Smooth muscle cell (in vitro differentiated cells): ENCODE data around the gene GRIN1. TPM values are rescaled to one million over a fixed set of nuclear protein-coding genes. Genes with fewer than 3 reads are reported as not detected.
A peak's percentile ranks its signal among the peaks of the same experiment; 100 is the strongest.

Experiments
- DNase-seq: peaks from one replicate; lab custom pipeline; 2025; ENCODE audit not compliant: unreplicated experiment; lab: John Stamatoyannopoulos, UW
- H2AFZ ChIP-seq: fragments of 200-600 bp; sonication (generic); 2 replicates; pipeline ENCODE4 v1.6.0; 2016; ENCODE audit warnings: antibody characterized with exemption, low read depth, mild to moderate bottlenecking
- H3F3A ChIP-seq: fragments of 200-600 bp; sonication (generic); 2 replicates; pipeline ENCODE4 v1.6.0; 2017; ENCODE audit warnings: antibody characterized with exemption, low read depth
- H3K27ac ChIP-seq: fragments of 200-600 bp; sonication (generic); 2 replicates; pipeline ENCODE4 v1.5.1; 2016; ENCODE audit warnings: low read depth, mild to moderate bottlenecking
- H3K27me3 ChIP-seq: fragments of 200-600 bp; sonication (generic); 2 replicates; pipeline ENCODE4 v1.6.1; 2016; ENCODE audit warnings: low read depth, mild to moderate bottlenecking
- H3K36me3 ChIP-seq: fragments of 200-600 bp; sonication (generic); 2 replicates; pipeline ENCODE4 v1.5.1; 2016; ENCODE audit warnings: low read depth
- H3K4me1 ChIP-seq: fragments of 200-600 bp; sonication (generic); 2 replicates; pipeline ENCODE4 v1.5.1; 2016; ENCODE audit warnings: low read depth
- H3K4me2 ChIP-seq: fragments of 200-600 bp; sonication (generic); 2 replicates; pipeline ENCODE4 v1.6.0; 2016; ENCODE audit warnings: mild to moderate bottlenecking
- H3K4me3 ChIP-seq: fragments of 200-600 bp; sonication (generic); 2 replicates; pipeline ENCODE4 v1.5.1; 2016; ENCODE audit warnings: mild to moderate bottlenecking
- H3K79me2 ChIP-seq: fragments of 200-600 bp; sonication (generic); 2 replicates; pipeline ENCODE4 v1.6.0; 2016; ENCODE audit warnings: low read depth, mild to moderate bottlenecking
- H3K9ac ChIP-seq: fragments of 200-600 bp; sonication (generic); 2 replicates; pipeline ENCODE4 v1.6.0; 2016; ENCODE audit warnings: low read depth
- H3K9me3 ChIP-seq: fragments of 200-600 bp; sonication (generic); replicated peaks from 2 replicates; pipeline ENCODE4 v1.5.1; 2016; ENCODE audit warnings: low read depth
- H4K20me1 ChIP-seq: fragments of 200-600 bp; sonication (generic); 2 replicates; pipeline ENCODE4 v1.6.0; 2016; ENCODE audit warnings: low read depth
- CTCF ChIP-seq: fragments of 200-600 bp; sonication (generic); IDR thresholded peaks from 2 replicates; pipeline ENCODE4 v1.5.1; 2017; ENCODE audit warnings: borderline replicate concordance, mild to moderate bottlenecking, antibody characterized with exemption; ENCODE audit not compliant: insufficient read depth, poor library complexity, severe bottlenecking
- WGBS: methylation state at CpG from one replicate; pipeline ENCODE4 v1.1.7; 2016; ENCODE audit warnings: low lambda C conversion rate; 5-methylcytosine and 5-hydroxymethylcytosine counted together
- polyA plus RNA-seq: library from polyadenylated mRNA; unstranded; fragments of >200 nt; fragmentation: Nextera tagmentation; extraction: Ambion mirVana; gene quantifications from 2 replicates; pipeline ENCODE4 v1.2.1, GENCODE V29; 2016
- total RNA-seq: library from RNA; depleted of rRNA; stranded (reverse); fragments of >200 nt; gene quantifications from 2 replicates; pipeline ENCODE4 v1.2.3, GENCODE V29; 2014

GRIN1 gene
- total and polyA plus RNA-seq, 2 experiments from 2014 or later: not detected

GRCh38 chr9:137163365-137163715, 24.4 kb downstream of the GRIN1 start:
- no peaks in the 10 kb centered on the region for H3K4me1 ChIP-seq
- H3K9ac ChIP-seq: no peak overlapping the region
- WGBS: 64% methylated on average over 14 of the region's 26 CpGs
- peaks cover 100% of the 10 kb centered on the region for H3K27me3 ChIP-seq
- H3K79me2 ChIP-seq: no peaks in the 10 kb centered on the region
- DNase-seq: no peak
- no peak overlapping the region for H2AFZ ChIP-seq
- TF ChIP-seq CTCF: no peak
- no peaks in the 10 kb centered on the region for H3K9me3 ChIP-seq
- H3K27ac ChIP-seq: no peak overlapping the region
- peak overlapping the region; percentile 67 for H3K4me2 ChIP-seq
- no peaks in the 10 kb centered on the region for H4K20me1 ChIP-seq
- no peaks in the 10 kb centered on the region for H3K36me3 ChIP-seq
- no peaks in the 10 kb centered on the region for H3F3A ChIP-seq
- H3K4me3 ChIP-seq: peak overlapping the region; percentile 13

GRCh38 chr9:137163805-137164204, 24.9 kb downstream of the GRIN1 start:
- Histone ChIP-seq H3K27me3 (peaks cover 100% of the 10 kb centered on the region), H3K4me2 (peak overlapping the region; percentile 67), H3K4me1 (no peaks in the 10 kb centered on the region), H3F3A (no peaks in the 10 kb centered on the region), H3K4me3 (no peak overlapping the region), H3K27ac (no peak overlapping the region), H4K20me1 (no peaks in the 10 kb centered on the region), H3K36me3 (no peaks in the 10 kb centered on the region), H2AFZ (no peak overlapping the region), H3K9me3 (no peaks in the 10 kb centered on the region), H3K9ac (no peak overlapping the region), H3K79me2 (no peaks in the 10 kb centered on the region)
- TF ChIP-seq CTCF: no peak
- WGBS: 91% methylated on average over 19 of the region's 22 CpGs
- no peak for DNase-seq

GRCh38 chr9:137164370-137165249, 25.7 kb downstream of the GRIN1 start:
- Histone ChIP-seq H3K4me1 (no peaks in the 10 kb centered on the region), H4K20me1 (no peaks in the 10 kb centered on the region), H3K9ac (no peak overlapping the region), H3K27ac (no peak overlapping the region), H3K36me3 (no peaks in the 10 kb centered on the region), H3K4me3 (no peak overlapping the region), H3F3A (no peaks in the 10 kb centered on the region), H3K79me2 (no peaks in the 10 kb centered on the region), H2AFZ (no peak overlapping the region), H3K9me3 (no peaks in the 10 kb centered on the region), H3K4me2 (no peak overlapping the region), H3K27me3 (peaks cover 100% of the 10 kb centered on the region)
- TF ChIP-seq CTCF: no peak
- no peak for DNase-seq
- 89% methylated on average over 34 of the region's 34 CpGs for WGBS

GRCh38 chr9:137165250-137165836, 26.4 kb downstream of the GRIN1 start:
- Histone ChIP-seq H3K9ac (no peak overlapping the region), H3K27me3 (peaks cover 100% of the 10 kb centered on the region), H3K79me2 (no peaks in the 10 kb centered on the region), H3F3A (no peaks in the 10 kb centered on the region), H3K4me3 (no peak overlapping the region), H3K27ac (no peak overlapping the region), H3K4me1 (no peaks in the 10 kb centered on the region), H3K9me3 (no peaks in the 10 kb centered on the region), H3K4me2 (no peak overlapping the region), H2AFZ (no peak overlapping the region), H3K36me3 (no peaks in the 10 kb centered on the region), H4K20me1 (no peaks in the 10 kb centered on the region)
- no peak for DNase-seq
- WGBS: 90% methylated on average over 22 of the region's 32 CpGs
- TF ChIP-seq CTCF: no peak
